GM19023 (cell line): ENCODE results near the gene TBC1D9.

Experiments
- ATAC-seq: cut with Tn5 transposase; IDR thresholded peaks from one replicate; pipeline ENCODE4 v1.9.1; 2021; ENCODE audit warnings: mild to moderate bottlenecking, moderate library complexity; ENCODE audit not compliant: unreplicated experiment

Gene TBC1D9

GRCh38 chr4:140697709-140698560, 58.2 kb downstream of the TBC1D9 start:
- ATAC-seq: no peak

- ATAC-seq: no peak
Measured at GRCh38 chr4:140695483-140695882, 60.7 kb downstream of the TBC1D9 start.

GRCh38 chr4:140693562-140693961, 62.6 kb downstream of the TBC1D9 start:
- no peak for ATAC-seq

- ATAC-seq: no peak
Measured at GRCh38 chr4:140691369-140691768, 64.8 kb downstream of the TBC1D9 start.

GRCh38 chr4:140690093-140690492, 66.1 kb downstream of the TBC1D9 start:
- ATAC-seq: no peak

- ATAC-seq: no peak
Measured at GRCh38 chr4:140689623-140690022, 66.6 kb downstream of the TBC1D9 start.

GRCh38 chr4:140688711-140689598, 67.2 kb downstream of the TBC1D9 start:
- no peak for ATAC-seq

GRCh38 chr4:140686796-140687195, 69.4 kb downstream of the TBC1D9 start:
- no peak for ATAC-seq

- no peak for ATAC-seq
Measured at GRCh38 chr4:140684314-140684713, 71.9 kb downstream of the TBC1D9 start.

GRCh38 chr4:140681201-140681600, 75.0 kb downstream of the TBC1D9 start:
- ATAC-seq: no peak

- no peak for ATAC-seq
Measured at GRCh38 chr4:140680686-140681085, 75.5 kb downstream of the TBC1D9 start.

GRCh38 chr4:140679576-140679975, 76.6 kb downstream of the TBC1D9 start:
- ATAC-seq: no peak

- no peak for ATAC-seq
Measured at GRCh38 chr4:140675599-140676231, 80.5 kb downstream of the TBC1D9 start.

GRCh38 chr4:140673729-140674128, 82.5 kb downstream of the TBC1D9 start:
- ATAC-seq: no peak

GRCh38 chr4:140672416-140672815, 83.8 kb downstream of the TBC1D9 start:
- ATAC-seq: no peak

GRCh38 chr4:140668111-140668510, 88.1 kb downstream of the TBC1D9 start:
- ATAC-seq: no peak

GRCh38 chr4:140666889-140667614, 89.1 kb downstream of the TBC1D9 start:
- no peak for ATAC-seq

- ATAC-seq: no peak
Measured at GRCh38 chr4:140662082-140662869, 93.9 kb downstream of the TBC1D9 start.

GRCh38 chr4:140661550-140661949, 94.6 kb downstream of the TBC1D9 start:
- no peak for ATAC-seq
